Measurements from ENCODE around the gene CD209. TPM values are rescaled to one million over a fixed set of nuclear protein-coding genes. Genes with fewer than 3 reads are reported as not detected.

CD209 gene
- total and polyA plus RNA-seq, 2 donors (not counting 1 experiment from before 2014, with no cell fraction given): not detected

DNA sequence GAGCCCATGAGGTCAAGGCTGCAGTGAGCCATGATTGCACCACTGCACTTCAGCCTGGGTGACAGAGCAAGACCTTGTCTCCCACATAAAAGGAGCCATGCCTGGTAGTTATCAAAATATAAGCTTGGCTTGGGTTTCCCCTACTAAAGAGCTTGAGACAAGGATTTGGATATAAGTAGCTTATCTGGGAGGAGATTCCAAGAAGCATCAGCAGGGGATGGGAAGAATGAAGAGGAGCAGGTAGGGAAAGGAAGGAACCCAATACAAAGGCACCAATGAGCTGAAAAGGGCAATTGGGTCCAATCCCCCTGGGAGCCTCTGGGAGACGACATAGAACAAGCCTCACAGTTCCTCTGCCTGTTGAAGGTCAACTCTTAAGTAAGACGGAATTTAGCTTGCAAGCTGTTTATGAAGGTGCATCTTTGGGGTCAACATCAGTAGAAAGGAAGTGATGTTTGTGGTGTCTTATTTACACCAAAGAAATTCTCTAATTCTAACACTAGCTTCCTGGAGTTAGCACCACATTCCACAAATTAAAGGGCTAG lies 8.1 kb downstream of the CD209 start:
- no peaks in the 10 kb centered on the region for H3K9me3 ChIP-seq (ENCODE audit: control insufficient read depth, insufficient read depth, low read depth, low read length)
- H3K79me2 ChIP-seq (ENCODE audit: control insufficient read depth, insufficient read depth, low read length): no peaks in the 10 kb centered on the region
- no peaks in the 10 kb centered on the region for H3K4me1 ChIP-seq (ENCODE audit: control insufficient read depth, extremely low read depth, insufficient read depth, low read length)
- H3K4me3 ChIP-seq (replicated peaks in 1 of 4; ENCODE audit: control extremely low read depth in 1 of 4, insufficient read depth in 1 of 4, low read depth in 3 of 4, low read length in 4 of 4): no peak overlapping the region
- no peak for DNase-seq (ENCODE audit: low read depth in 2 of 2)
- H3K36me3 ChIP-seq (ENCODE audit: control insufficient read depth, insufficient read depth, low read length): no peaks in the 10 kb centered on the region
- H4K20me1 ChIP-seq (ENCODE audit: control insufficient read depth, extremely low read depth, insufficient read depth, low read length): no peaks in the 10 kb centered on the region
- no peak overlapping the region for H3K4me2 ChIP-seq (ENCODE audit: extremely low read depth, insufficient read depth, low read length)
- H2AFZ ChIP-seq (ENCODE audit: low read length): no peak overlapping the region
- no peak overlapping the region for H3K9ac ChIP-seq (ENCODE audit: insufficient read depth, low read length)
- TF ChIP-seq, protein P1, sequence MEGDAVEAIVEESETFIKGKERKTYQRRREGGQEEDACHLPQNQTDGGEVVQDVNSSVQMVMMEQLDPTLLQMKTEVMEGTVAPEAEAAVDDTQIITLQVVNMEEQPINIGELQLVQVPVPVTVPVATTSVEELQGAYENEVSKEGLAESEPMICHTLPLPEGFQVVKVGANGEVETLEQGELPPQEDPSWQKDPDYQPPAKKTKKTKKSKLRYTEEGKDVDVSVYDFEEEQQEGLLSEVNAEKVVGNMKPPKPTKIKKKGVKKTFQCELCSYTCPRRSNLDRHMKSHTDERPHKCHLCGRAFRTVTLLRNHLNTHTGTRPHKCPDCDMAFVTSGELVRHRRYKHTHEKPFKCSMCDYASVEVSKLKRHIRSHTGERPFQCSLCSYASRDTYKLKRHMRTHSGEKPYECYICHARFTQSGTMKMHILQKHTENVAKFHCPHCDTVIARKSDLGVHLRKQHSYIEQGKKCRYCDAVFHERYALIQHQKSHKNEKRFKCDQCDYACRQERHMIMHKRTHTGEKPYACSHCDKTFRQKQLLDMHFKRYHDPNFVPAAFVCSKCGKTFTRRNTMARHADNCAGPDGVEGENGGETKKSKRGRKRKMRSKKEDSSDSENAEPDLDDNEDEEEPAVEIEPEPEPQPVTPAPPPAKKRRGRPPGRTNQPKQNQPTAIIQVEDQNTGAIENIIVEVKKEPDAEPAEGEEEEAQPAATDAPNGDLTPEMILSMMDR (conservative IDR thresholded peaks at IDR 0.05 in 1 of 2, IDR thresholded peaks at IDR 0.05 in 1 of 2; ENCODE audit: low read depth in 1 of 2, low read length in 2 of 2): no peak
- TF ChIP-seq EZH2 (IDR thresholded peaks at IDR 0.05; ENCODE audit: low read length, missing control alignments): no peak
- H3K27me3 ChIP-seq (ENCODE audit: control insufficient read depth, insufficient read depth, low read length): no peaks in the 10 kb centered on the region
- H3K27ac ChIP-seq (ENCODE audit: insufficient read depth, low read length): no peak overlapping the region

DNA sequence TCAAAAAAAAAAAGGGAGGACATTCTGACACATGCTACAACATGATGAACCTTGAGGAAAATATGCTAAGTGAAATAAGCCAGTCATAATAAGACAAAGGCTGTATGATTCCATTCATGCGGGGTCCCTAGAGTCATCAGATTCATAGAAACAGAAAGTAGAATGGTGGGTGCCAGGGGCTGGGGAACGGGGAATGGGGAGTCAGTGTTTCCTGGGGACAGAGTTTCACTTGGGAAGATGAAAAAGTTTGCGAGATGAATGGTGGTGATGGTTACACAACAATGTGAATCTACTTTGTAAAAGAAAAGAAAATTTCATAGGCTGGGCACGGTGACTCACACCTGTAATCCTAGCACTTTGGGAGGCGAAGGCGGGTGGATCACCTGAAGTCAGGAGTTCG lies 9.3 kb downstream of the CD209 start:
- Histone ChIP-seq H3K4me1 (ENCODE audit: control insufficient read depth, extremely low read depth, insufficient read depth, low read length) (no peaks in the 10 kb centered on the region), H3K9ac (ENCODE audit: insufficient read depth, low read length) (no peak overlapping the region), H3K4me3 (replicated peaks in 1 of 4; ENCODE audit: control extremely low read depth in 1 of 4, insufficient read depth in 1 of 4, low read depth in 3 of 4, low read length in 4 of 4) (no peak overlapping the region), H3K79me2 (ENCODE audit: control insufficient read depth, insufficient read depth, low read length) (no peaks in the 10 kb centered on the region), H3K36me3 (ENCODE audit: control insufficient read depth, insufficient read depth, low read length) (no peaks in the 10 kb centered on the region), H3K4me2 (ENCODE audit: extremely low read depth, insufficient read depth, low read length) (no peak overlapping the region), H3K9me3 (ENCODE audit: control insufficient read depth, insufficient read depth, low read depth, low read length) (no peaks in the 10 kb centered on the region), H3K27me3 (ENCODE audit: control insufficient read depth, insufficient read depth, low read length) (no peaks in the 10 kb centered on the region), H4K20me1 (ENCODE audit: control insufficient read depth, extremely low read depth, insufficient read depth, low read length) (no peaks in the 10 kb centered on the region), H2AFZ (ENCODE audit: low read length) (no peak overlapping the region), H3K27ac (ENCODE audit: insufficient read depth, low read length) (no peak overlapping the region)
- TF ChIP-seq, protein P1 (conservative IDR thresholded peaks at IDR 0.05 in 1 of 2, IDR thresholded peaks at IDR 0.05 in 1 of 2; ENCODE audit: low read depth in 1 of 2, low read length in 2 of 2): no peak
- TF ChIP-seq EZH2 (IDR thresholded peaks at IDR 0.05; ENCODE audit: low read length, missing control alignments): no peak
- DNase-seq (ENCODE audit: low read depth in 2 of 2): no peak

DNA sequence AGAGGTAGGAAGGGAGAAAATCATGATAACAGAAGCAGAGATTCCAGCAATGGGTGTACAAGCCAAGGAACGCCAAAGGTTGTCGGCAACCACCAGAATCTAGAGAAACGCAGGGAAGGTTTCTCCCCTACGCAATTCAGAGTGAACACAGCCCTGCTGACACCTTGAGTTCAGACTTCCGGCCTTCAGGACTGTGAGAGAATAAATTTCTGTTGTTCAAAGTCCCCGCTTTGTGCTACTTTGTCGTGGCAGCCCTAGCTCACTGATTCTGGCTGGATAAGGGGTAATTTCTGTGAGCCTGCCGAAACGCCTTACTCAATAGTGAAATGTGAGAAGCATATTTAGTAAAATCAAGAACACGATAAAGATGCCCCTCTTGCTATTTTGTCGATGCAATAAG lies 10.1 kb downstream of the CD209 start:
- no peaks in the 10 kb centered on the region for H4K20me1 ChIP-seq (ENCODE audit: control insufficient read depth, extremely low read depth, insufficient read depth, low read length)
- TF ChIP-seq, protein P1 (conservative IDR thresholded peaks at IDR 0.05 in 1 of 2, IDR thresholded peaks at IDR 0.05 in 1 of 2; ENCODE audit: low read depth in 1 of 2, low read length in 2 of 2): no peak
- no peak for TF ChIP-seq EZH2 (IDR thresholded peaks at IDR 0.05; ENCODE audit: low read length, missing control alignments)
- H3K79me2 ChIP-seq (ENCODE audit: control insufficient read depth, insufficient read depth, low read length): no peaks in the 10 kb centered on the region
- no peaks in the 10 kb centered on the region for H3K36me3 ChIP-seq (ENCODE audit: control insufficient read depth, insufficient read depth, low read length)
- no peak overlapping the region for H3K4me2 ChIP-seq (ENCODE audit: extremely low read depth, insufficient read depth, low read length)
- DNase-seq (ENCODE audit: low read depth in 2 of 2): no peak
- no peak overlapping the region for H3K27ac ChIP-seq (ENCODE audit: insufficient read depth, low read length)
- no peaks in the 10 kb centered on the region for H3K9me3 ChIP-seq (ENCODE audit: control insufficient read depth, insufficient read depth, low read depth, low read length)
- H3K4me3 ChIP-seq (replicated peaks in 1 of 4; ENCODE audit: control extremely low read depth in 1 of 4, insufficient read depth in 1 of 4, low read depth in 3 of 4, low read length in 4 of 4): no peak overlapping the region
- no peaks in the 10 kb centered on the region for H3K27me3 ChIP-seq (ENCODE audit: control insufficient read depth, insufficient read depth, low read length)
- no peak overlapping the region for H2AFZ ChIP-seq (ENCODE audit: low read length)
- no peak overlapping the region for H3K9ac ChIP-seq (ENCODE audit: insufficient read depth, low read length)
- no peaks in the 10 kb centered on the region for H3K4me1 ChIP-seq (ENCODE audit: control insufficient read depth, extremely low read depth, insufficient read depth, low read length)

Measured in fibroblast of lung (primary cell).